Measurements from ENCODE around the gene SEPTIN6.
"Not testable (repeated sequence)": the region's sequence is repeated elsewhere in the genome, so short reads cannot be mapped to it uniquely, and the experiment has no call there.

The SEPTIN6 gene

GRCh38 chrX:119692191-119693039 is 553 bp downstream of the SEPTIN6 start:
- H3K4me3 ChIP-seq (ENCODE audit: low read depth, low read length), result peak overlapping the region; percentile 63

DNA sequence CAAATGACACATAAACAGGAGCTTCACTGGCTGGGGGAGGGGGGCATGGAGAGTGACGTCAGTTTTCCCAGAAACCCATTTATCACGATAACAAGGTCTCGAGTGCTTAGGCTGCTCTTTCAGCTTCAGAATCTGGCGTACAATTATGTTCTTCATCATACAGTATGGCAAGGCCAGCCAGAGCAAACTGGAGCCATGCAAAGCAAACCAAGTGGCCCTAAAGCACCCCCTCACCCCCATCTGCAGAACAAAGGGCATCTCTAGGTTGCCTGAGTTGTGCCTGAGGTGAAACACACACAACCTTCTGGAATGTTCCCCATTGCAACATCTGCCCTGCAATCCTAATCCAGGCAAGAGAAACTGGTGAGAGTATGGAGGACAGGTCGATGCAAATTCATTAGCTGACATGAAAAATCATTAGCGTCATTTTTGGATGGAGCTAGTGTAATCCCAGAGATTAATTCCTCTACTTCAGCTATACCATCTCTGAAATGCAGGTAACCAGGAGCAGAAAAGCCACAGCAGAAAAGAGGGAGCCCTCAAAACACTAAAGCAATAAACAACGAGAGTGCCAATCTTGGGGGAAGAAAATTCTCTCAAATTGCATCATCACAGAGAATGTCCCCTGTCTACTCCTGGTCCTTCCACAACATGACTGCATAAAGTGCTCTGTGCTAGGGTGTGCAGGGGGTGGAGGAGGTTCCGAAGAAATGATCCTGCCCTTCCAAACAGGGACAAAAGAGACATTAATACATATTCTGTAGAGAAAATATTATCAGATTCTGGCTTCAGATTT is 1.8 kb downstream of the SEPTIN6 start:
- H3K4me3 ChIP-seq (ENCODE audit: low read depth, low read length), result no peak overlapping the region

GRCh38 chrX:119688911-119689321 is 4.1 kb downstream of the SEPTIN6 start:
- no peak overlapping the region for H3K4me3 ChIP-seq (ENCODE audit: low read depth, low read length)

DNA sequence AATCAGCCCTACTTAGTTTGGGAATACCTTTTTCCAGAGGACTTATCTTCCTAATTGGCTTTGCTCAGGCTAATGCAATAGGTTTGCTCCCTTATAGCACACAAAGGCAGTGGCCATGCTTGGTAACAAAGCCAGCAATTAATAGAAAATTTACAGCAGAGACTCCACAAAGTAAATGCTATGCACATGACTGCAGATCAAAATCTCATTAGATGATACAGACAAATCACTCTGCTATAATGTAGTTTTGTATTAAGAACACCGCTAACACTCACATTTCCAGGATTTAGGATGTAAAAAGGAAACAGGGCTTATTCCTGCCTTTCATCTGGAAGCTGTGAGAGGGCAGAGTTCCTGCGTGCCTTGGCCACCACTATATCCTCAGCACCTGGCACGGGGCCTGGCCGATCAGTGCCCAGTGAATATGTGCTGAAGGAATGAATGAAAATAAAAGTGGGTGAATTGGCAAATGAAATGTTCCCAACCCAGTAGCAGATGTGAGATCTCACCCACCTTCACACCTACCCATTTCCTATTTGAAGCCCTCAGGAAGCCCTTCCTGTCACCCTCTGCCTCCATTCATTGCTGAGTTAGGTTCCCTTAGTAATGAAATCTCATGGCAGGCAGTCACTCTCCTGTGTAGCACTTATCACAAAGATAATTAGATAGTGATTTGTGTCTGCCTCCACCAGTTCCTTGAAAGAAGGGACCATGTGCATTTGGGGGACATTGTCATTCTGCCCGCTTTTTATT is 5.1 kb downstream of the SEPTIN6 start:
- no peak overlapping the region for H3K4me3 ChIP-seq (ENCODE audit: low read depth, low read length)

DNA sequence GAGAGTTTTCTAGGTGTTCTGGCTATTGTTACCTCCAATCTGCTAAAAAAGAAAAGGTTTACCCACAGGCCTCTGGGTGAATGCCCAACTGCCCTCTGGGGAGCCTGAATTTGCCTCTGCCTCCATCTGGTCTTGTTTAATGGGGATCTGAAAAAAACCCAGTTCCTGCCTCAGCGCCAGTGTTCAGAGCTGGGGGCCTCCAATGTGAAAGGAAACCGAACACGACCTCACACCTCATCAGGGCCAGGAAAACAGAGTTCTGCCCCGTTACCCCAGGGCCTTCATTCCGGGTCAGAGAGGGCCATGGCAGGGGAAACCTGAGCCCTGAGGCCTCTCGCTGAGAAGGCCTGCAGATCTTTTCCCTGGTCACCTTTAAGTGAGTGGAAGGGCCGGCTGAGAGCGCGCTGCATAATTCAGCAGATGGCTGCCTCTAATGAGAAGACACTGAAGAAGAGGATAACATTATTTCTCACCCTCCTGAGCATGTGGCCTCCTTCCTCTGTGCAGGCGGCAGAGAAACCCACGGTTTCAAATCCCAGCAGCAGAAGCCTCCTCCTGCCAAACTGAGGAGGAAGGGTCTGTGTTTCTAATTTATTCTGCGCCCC is 6.8 kb downstream of the SEPTIN6 start:
- no peak overlapping the region for H3K4me3 ChIP-seq (ENCODE audit: low read depth, low read length)

DNA sequence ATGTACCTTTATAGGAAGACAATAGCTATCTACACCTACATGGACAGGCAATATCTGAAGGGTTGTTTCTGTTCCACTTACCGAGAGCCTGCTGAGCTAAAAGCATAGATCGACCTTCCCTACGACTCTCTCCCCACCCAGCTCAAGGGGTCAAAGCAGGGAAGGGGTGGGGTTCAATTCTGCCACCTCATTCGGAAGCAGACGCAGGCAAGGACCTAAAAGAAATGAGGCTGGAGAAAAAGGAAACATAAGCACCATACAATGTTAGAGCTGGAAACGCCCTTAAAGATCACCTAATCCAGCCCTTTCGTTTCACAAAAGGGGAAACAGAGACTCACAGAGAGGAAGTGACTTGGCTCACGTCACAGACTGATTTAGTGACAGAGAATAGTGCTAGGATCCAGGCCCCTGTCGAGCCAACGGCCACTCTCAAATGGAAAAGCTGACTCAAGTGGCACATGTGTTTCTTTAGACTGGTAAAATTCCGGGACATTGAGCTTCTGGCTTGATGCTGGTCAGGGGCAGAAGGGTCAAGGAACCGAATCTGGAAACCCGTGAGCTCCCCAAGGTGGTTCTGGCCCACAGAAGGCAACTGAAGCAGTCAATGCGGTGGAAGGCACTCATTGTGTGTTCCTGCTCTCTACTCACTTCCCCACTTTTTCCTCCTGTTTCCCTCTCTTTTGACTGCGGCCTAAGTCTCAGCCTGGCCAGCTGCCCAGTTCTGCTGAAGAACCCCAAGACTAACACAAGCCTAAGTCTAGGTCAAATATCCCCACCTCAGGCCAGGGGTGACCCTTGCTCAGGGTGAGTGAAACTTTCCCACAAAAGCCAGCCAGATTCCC is 7.5 kb downstream of the SEPTIN6 start:
- H3K4me3 ChIP-seq (ENCODE audit: low read depth, low read length), result no peak overlapping the region

- no peak overlapping the region for H3K4me3 ChIP-seq (ENCODE audit: low read depth, low read length)
Measured at GRCh38 chrX:119684916-119685224, 8.1 kb downstream of the SEPTIN6 start.

DNA sequence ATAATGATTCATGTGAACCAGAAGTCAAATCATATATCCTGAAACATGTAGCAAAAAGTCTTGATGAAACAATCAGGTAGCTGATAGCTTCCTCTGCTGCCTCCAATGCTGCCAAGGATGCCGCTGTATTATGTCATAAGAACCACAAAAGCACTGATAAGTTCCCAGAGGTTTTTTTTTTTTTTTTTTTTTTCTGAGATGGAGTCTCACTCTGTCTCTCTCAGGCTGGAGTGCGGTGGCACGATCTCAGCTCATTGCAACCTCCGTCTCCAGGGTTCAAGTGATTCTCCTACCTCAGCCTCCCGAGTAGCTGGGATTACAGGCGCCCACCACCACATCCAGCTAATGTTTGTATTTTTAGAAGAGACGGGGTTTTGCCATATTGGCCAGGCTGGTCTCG is 8.7 kb downstream of the SEPTIN6 start:
- not testable (repeated sequence) for H3K4me3 ChIP-seq (ENCODE audit: low read depth, low read length)

GRCh38 chrX:119682019-119682989 is 10.7 kb downstream of the SEPTIN6 start:
- H3K4me3 ChIP-seq (ENCODE audit: low read depth, low read length), result no peak overlapping the region

DNA sequence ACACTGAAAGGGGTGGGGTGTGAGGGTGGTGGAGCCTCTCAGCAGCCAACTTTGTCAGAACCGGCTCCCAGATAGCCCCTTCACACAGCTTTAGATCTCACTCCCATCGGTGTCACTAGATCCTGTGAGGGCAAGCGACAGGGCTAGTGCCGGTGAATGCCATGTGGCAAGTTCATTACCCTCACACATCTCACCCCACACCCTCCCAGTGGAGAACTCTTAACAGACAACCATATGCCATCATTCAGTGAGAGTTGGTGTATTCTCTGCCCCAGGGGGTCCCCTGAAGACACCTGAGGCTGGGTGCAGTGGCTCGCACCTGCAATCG is 15.3 kb downstream of the SEPTIN6 start:
- H3K4me3 ChIP-seq (ENCODE audit: low read depth, low read length), result no peak overlapping the region

- H3K4me3 ChIP-seq (ENCODE audit: low read depth, low read length), result no peak overlapping the region
Measured at GRCh38 chrX:119676949-119677653, 15.9 kb downstream of the SEPTIN6 start.

DNA sequence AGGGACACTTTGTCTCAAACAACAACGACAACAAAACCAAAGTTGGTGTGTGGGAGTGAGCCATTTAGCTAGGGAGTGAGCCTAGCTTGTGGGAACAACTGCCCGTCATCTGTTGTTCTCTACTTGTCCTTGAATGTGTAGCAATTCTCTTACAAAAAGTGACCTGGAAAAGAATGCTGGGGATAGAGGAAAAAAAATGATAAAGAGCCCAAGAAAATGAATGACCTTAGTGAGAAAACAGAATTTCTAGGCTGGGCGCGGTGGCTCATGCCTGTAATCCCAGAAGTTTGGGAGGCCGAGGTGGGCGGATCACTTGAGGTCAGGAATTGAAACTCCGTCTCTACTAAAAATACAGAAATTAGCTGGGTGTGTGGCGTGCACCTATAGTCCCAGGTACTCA is 19.6 kb downstream of the SEPTIN6 start:
- no peak overlapping the region for H3K4me3 ChIP-seq (ENCODE audit: low read depth, low read length)

GRCh38 chrX:119672426-119672825 is 20.5 kb downstream of the SEPTIN6 start:
- H3K4me3 ChIP-seq (ENCODE audit: low read depth, low read length), result no peak overlapping the region

- H3K4me3 ChIP-seq (ENCODE audit: low read depth, low read length), result no peak overlapping the region
Measured at GRCh38 chrX:119669424-119670037, 23.4 kb downstream of the SEPTIN6 start.

DNA sequence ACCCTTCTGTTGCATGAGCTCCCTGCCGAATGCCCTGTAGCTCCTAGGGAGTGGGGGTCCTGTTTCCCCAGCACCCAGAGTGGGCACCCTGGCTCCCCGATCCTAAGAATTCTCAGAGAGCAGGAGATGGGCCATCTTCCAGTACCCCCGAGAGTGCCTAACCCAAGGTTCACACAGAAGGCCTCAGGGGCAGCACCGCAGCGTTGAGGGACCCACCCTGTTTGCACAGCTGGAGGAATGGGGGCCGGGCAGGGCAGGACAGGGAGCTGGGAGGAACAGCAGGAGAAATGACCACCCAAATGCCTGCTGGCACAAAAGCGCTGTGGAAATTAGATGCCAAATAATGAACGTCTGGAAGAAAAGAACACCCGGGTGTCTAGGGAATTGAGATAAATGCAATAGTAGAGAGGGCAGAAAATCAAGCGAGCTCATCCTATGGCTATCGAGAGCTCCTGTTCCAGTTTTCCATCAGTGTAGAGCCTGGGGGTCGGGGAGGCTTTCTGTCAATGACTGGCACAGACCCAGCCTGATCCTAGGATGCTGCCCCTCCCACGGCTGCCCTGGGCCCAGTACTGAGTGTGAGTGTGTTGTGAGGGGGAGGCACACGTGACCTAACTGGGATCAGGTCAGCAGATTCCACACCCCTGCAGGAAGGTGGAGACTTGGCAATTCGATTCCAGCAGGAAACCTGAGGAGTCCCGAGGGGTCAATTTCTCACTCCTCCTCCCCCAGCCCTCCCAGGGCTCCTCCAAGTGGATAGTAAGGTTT is 25.7 kb downstream of the SEPTIN6 start:
- no peak overlapping the region for H3K4me3 ChIP-seq (ENCODE audit: low read depth, low read length)

DNA sequence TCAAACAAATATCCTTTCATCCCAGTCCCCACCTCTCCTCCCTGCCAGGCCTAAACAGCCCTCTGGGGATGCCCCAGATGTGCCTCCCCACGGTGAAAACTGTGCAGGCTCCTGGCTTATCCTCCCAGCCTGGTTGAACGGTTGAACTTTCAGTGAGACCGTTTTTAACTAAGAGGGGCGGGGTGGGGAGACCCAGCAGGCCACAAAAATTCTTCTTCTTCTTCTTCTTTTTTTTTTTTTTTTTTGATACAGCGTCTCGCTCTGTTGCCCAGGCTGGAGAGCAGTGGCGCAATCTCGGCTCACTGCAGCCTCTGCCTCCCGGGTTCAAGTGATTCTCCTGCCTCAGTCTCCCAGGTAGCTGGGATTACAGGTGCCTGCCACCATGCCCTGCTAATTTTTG is 28.1 kb downstream of the SEPTIN6 start:
- H3K4me3 ChIP-seq (ENCODE audit: low read depth, low read length), result not testable (repeated sequence)

DNA sequence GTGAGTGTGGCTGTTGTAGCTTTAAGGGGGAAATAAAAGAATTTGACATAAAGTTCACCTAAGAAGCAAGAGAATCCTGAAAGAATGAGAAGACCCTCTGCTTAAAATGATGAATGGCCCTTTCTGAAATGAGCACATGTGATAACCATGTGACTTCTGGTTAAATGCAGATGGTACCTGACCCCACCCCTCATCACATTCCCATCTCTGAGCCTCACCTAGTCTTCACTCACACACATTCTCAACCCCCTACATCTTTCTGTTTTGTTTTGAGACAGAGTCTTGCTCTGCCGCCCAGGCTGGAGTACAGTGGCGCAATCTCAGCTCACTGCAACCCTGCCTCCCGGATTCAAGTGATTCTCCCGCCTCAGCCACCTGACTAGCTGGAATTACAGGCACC is 31.5 kb downstream of the SEPTIN6 start:
- no peak overlapping the region for H3K4me3 ChIP-seq (ENCODE audit: low read depth, low read length)

DNA sequence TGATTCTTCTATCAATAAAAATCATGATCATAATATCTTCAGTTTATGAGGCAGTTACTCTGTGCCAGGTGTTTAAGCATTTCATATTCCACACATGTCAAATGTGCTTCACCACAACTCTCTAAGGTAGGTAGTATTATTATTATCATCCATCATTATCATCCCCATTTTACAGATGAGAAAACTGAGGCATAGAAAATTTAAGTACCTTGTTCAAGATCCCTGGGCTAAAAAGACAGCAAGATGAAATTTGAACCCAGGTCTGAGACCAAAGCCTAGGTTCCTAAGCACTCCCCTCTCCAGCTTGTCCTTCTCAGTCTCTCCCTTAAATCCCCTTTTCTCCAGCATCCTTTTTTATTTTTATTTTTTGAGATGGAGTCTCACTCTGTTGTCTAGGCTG is 33.4 kb downstream of the SEPTIN6 start:
- H3K4me3 ChIP-seq (ENCODE audit: low read depth, low read length), result no peak overlapping the region

All from iPS-11a (cell line).